CD4-positive, CD25-positive, alpha-beta regulatory T cell (primary cell): ENCODE results near the gene NBEA. TPM values are rescaled to one million over a fixed set of nuclear protein-coding genes. Genes with fewer than 3 reads are reported as not detected.
A peak's percentile ranks its signal among the peaks of the same experiment; 100 is the strongest.

Experiments used
- ATAC-seq, 2 donors: fragments of 150-1000 bp; cut with Tn5 transposase; one replicate each; pipeline ENCODE4 v1.10.0; 2021; ENCODE audit warnings: low read depth in 2 of 2, moderate number of reproducible peaks in 2 of 2, moderate library complexity in 1 of 2
- DNase-seq, 3 donors: peaks; one replicate each; pipeline versions ENCODE4 v3.0.0 to v3.0.0-alpha.2; 2012 to 2022; ENCODE audit warnings: mixed read lengths in 1 of 3
- H3K27ac ChIP-seq: one replicate; pipeline ENCODE4 v1.7.0; 2013; ENCODE audit warnings: mild to moderate bottlenecking, low read length; ENCODE audit not compliant: insufficient read depth, poor library complexity, severe bottlenecking
- H3K27me3 ChIP-seq: one replicate; pipeline ENCODE4 v1.7.0; 2013; ENCODE audit warnings: low read length; ENCODE audit not compliant: control insufficient read depth, insufficient read depth
- H3K36me3 ChIP-seq: one replicate; pipeline ENCODE4 v1.7.0; 2013; ENCODE audit warnings: mild to moderate bottlenecking, low read length, moderate library complexity; ENCODE audit not compliant: control insufficient read depth, insufficient read depth
- H3K4me1 ChIP-seq: 2 replicates; pipeline ENCODE4 v1.7.0; 2013; ENCODE audit warnings: mild to moderate bottlenecking, low read length; ENCODE audit not compliant: insufficient read depth, control insufficient read depth, poor library complexity, severe bottlenecking
- H3K4me3 ChIP-seq: one replicate; pipeline ENCODE4 v1.7.0; 2013; ENCODE audit warnings: low read depth, mild to moderate bottlenecking, low read length, moderate library complexity
- H3K9me3 ChIP-seq, 2 experiments: 1 replicate in 1 of 2; 2 replicates in 1 of 2; pipeline ENCODE4 v1.7.0; 2013; ENCODE audit warnings: low read length in 2 of 2, mild to moderate bottlenecking in 1 of 2, moderate library complexity in 1 of 2; ENCODE audit not compliant: control insufficient read depth in 2 of 2
- H3K27ac Mint-ChIP-seq, 3 donors: one replicate each; pipeline ENCODE4 v1.8.0; 2020 to 2022; ENCODE audit warnings: mild to moderate bottlenecking in 3 of 3, mixed read lengths in 3 of 3, moderate library complexity in 2 of 3
- H3K27me3 Mint-ChIP-seq: one replicate; pipeline ENCODE4 v1.8.0; 2022; ENCODE audit warnings: mild to moderate bottlenecking, mixed read lengths
- H3K36me3 Mint-ChIP-seq: one replicate; pipeline ENCODE4 v1.8.0; 2020; ENCODE audit warnings: mixed read lengths
- H3K4me1 Mint-ChIP-seq, 4 donors: one replicate each; pipeline ENCODE4 v1.8.0; 2020 to 2022; ENCODE audit warnings: mixed read lengths in 4 of 4, mild to moderate bottlenecking in 1 of 4
- H3K4me3 Mint-ChIP-seq, 4 donors: one replicate each; pipeline ENCODE4 v1.8.0; 2020 to 2022; ENCODE audit warnings: mild to moderate bottlenecking in 4 of 4, mixed read lengths in 4 of 4, moderate library complexity in 3 of 4
- H3K9me3 Mint-ChIP-seq, 7 donors: one replicate each; pipeline ENCODE4 v1.8.0; 2020 to 2022; ENCODE audit warnings: mixed read lengths in 7 of 7, mild to moderate bottlenecking in 3 of 7, moderate library complexity in 2 of 7
- polyA plus RNA-seq, 4 donors: library from polyadenylated mRNA; unstranded; fragments of 300-500 nt; fragmentation: Illumina TruSeq; gene quantifications; one replicate each; pipeline ENCODE4 v1.2.3, GENCODE V29; 2021
- total RNA-seq: library from RNA; stranded (reverse); gene quantifications from one replicate; pipeline ENCODE4 v1.2.3, GENCODE V29; 2022

Gene NBEA
- total and polyA plus RNA-seq, 5 donors from 2014 or later, result 0.02 to 1.1 (median 0.30) TPM

DNA sequence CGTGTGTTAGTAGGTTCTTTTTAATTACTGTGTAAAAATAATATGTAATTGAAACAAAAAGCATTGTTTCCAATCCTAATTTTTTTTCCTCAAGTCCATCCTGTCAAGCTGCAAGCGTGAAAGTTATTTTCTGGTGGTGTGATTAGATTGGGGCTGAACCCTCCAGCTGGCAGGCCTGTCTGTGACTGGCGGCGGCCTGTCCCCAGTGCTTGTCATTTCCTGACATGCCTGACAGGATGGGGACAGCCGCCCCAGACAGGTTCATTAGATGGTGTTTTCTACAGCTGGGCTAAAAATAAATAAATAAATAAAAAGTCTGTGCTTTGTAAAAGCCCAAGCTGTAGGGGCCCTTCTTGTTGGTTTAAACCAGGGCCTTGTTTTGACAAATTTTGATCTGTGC lies 588.1 kb downstream of the NBEA start:
- Mint-ChIP-seq H3K4me3 (no peak overlapping the region), H3K27me3 (no peaks in the 10 kb centered on the region), H3K4me1 (no peaks in the 10 kb centered on the region)

GRCh38 chr13:35530581-35530980 lies 588.5 kb downstream of the NBEA start:
- DNase-seq (no peak), ATAC-seq (no peak)
- Mint-ChIP-seq H3K9me3 (peaks cover 0 to 5% (median 2%) of the 10 kb centered on the region in 7 donors), H3K36me3 (no peaks in the 10 kb centered on the region), H3K27me3 (no peaks in the 10 kb centered on the region), H3K27ac (no peak overlapping the region), H3K4me1 (no peaks in the 10 kb centered on the region), H3K4me3 (no peak overlapping the region)
- H3K27ac ChIP-seq, result no peak overlapping the region
- no peaks in the 10 kb centered on the region for H3K4me1 ChIP-seq
- H3K36me3 ChIP-seq, result no peaks in the 10 kb centered on the region
- no peaks in the 10 kb centered on the region for H3K27me3 ChIP-seq
- no peak overlapping the region for H3K4me3 ChIP-seq
- no peaks in the 10 kb centered on the region for H3K9me3 ChIP-seq

More for the DNA sequence above, 588.1 kb downstream of the NBEA start:
- Mint-ChIP-seq H3K36me3 (no peaks in the 10 kb centered on the region), H3K9me3 (peaks cover 0 to 5% (median 2%) of the 10 kb centered on the region in 7 donors), H3K27ac (no peak overlapping the region)
- Histone ChIP-seq H3K27ac (no peak overlapping the region), H3K9me3 (no peaks in the 10 kb centered on the region), H3K4me3 (no peak overlapping the region), H3K36me3 (no peaks in the 10 kb centered on the region), H3K27me3 (no peaks in the 10 kb centered on the region), H3K4me1 (no peaks in the 10 kb centered on the region)
- ATAC-seq (no peak), DNase-seq (no peak)

- Histone ChIP-seq H3K27me3 (no peaks in the 10 kb centered on the region), H3K4me1 (no peaks in the 10 kb centered on the region), H3K27ac (no peak overlapping the region), H3K36me3 (no peaks in the 10 kb centered on the region), H3K9me3 (no peaks in the 10 kb centered on the region), H3K4me3 (no peak overlapping the region)
- Mint-ChIP-seq H3K4me1 (no peaks in the 10 kb centered on the region), H3K9me3 (peaks cover 0 to 5% (median 2%) of the 10 kb centered on the region in 7 donors), H3K4me3 (no peak overlapping the region), H3K27me3 (no peaks in the 10 kb centered on the region), H3K36me3 (no peaks in the 10 kb centered on the region), H3K27ac (no peak overlapping the region)
- ATAC-seq (no peak), DNase-seq (no peak)
These were observed 589.5 kb downstream of the NBEA start for GRCh38 chr13:35531526-35531925.

GRCh38 chr13:35534343-35534742 lies 592.3 kb downstream of the NBEA start:
- Histone ChIP-seq H3K4me1 (no peaks in the 10 kb centered on the region), H3K36me3 (no peaks in the 10 kb centered on the region), H3K27ac (no peak overlapping the region), H3K9me3 (no peaks in the 10 kb centered on the region), H3K27me3 (no peaks in the 10 kb centered on the region), H3K4me3 (no peak overlapping the region)
- DNase-seq (no peak), ATAC-seq (no peak)
- no peak overlapping the region for H3K4me3 Mint-ChIP-seq
- H3K4me1 Mint-ChIP-seq, result no peaks in the 10 kb centered on the region
- H3K27me3 Mint-ChIP-seq, result no peaks in the 10 kb centered on the region
- H3K36me3 Mint-ChIP-seq, result no peaks in the 10 kb centered on the region
- no peak overlapping the region for H3K27ac Mint-ChIP-seq
- peaks cover 0 to 3% (median 1%) of the 10 kb centered on the region in 7 donors for H3K9me3 Mint-ChIP-seq

DNA sequence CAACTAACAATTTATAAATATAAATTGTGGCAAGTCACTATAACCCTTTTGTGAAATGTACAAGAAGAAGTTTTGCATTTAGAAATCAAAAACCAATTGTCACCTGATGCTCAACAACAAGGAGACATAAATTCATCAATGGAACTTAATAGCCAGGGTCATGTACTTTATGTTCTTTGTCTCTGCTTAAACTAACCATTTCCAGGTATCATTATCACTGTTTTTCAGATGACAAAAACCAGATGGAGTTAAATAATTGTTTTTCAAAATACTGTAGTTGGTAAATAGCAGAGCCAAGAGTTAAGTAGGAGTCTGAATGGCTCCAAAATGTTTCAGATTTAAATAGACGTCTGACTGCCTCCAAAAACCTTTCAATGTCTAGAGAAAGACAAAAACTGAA lies 606.7 kb downstream of the NBEA start:
- Mint-ChIP-seq H3K9me3 (peaks cover 0 to 6% (median 0%) of the 10 kb centered on the region in 7 donors), H3K4me3 (no peak overlapping the region), H3K27me3 (no peaks in the 10 kb centered on the region), H3K36me3 (peaks cover 6% of the 10 kb centered on the region), H3K27ac (no peak overlapping the region), H3K4me1 (no peaks in the 10 kb centered on the region)
- no peaks in the 10 kb centered on the region for H3K9me3 ChIP-seq
- no peaks in the 10 kb centered on the region for H3K4me1 ChIP-seq
- DNase-seq, result no peak
- no peak overlapping the region for H3K27ac ChIP-seq
- no peak for ATAC-seq
- no peaks in the 10 kb centered on the region for H3K27me3 ChIP-seq
- no peak overlapping the region for H3K4me3 ChIP-seq
- H3K36me3 ChIP-seq, result no peaks in the 10 kb centered on the region

GRCh38 chr13:35549481-35549880 lies 607.4 kb downstream of the NBEA start:
- no peak overlapping the region for H3K4me3 ChIP-seq
- no peak overlapping the region for H3K27ac Mint-ChIP-seq
- no peaks in the 10 kb centered on the region for H3K27me3 Mint-ChIP-seq
- ATAC-seq (no peak), DNase-seq (peak in 1 of 3 donors; percentile 5)
- no peaks in the 10 kb centered on the region for H3K9me3 ChIP-seq
- no peaks in the 10 kb centered on the region for H3K4me1 Mint-ChIP-seq
- no peaks in the 10 kb centered on the region for H3K4me1 ChIP-seq
- peaks cover 0 to 6% (median 0%) of the 10 kb centered on the region in 7 donors for H3K9me3 Mint-ChIP-seq
- H3K27me3 ChIP-seq, result no peaks in the 10 kb centered on the region
- H3K4me3 Mint-ChIP-seq, result no peak overlapping the region
- peaks cover 6% of the 10 kb centered on the region for H3K36me3 Mint-ChIP-seq
- H3K36me3 ChIP-seq, result no peaks in the 10 kb centered on the region
- no peak overlapping the region for H3K27ac ChIP-seq

- Mint-ChIP-seq H3K9me3 (peaks cover 0 to 1% (median 0%) of the 10 kb centered on the region in 7 donors), H3K36me3 (no peaks in the 10 kb centered on the region), H3K27me3 (no peaks in the 10 kb centered on the region), H3K4me1 (no peaks in the 10 kb centered on the region), H3K4me3 (no peak overlapping the region), H3K27ac (no peak overlapping the region)
- Histone ChIP-seq H3K4me1 (no peaks in the 10 kb centered on the region), H3K27ac (no peak overlapping the region), H3K27me3 (no peaks in the 10 kb centered on the region), H3K36me3 (no peaks in the 10 kb centered on the region), H3K9me3 (no peaks in the 10 kb centered on the region), H3K4me3 (no peak overlapping the region)
- DNase-seq (no peak), ATAC-seq (no peak)
These were observed 610.2 kb downstream of the NBEA start for GRCh38 chr13:35552172-35552844.

DNA sequence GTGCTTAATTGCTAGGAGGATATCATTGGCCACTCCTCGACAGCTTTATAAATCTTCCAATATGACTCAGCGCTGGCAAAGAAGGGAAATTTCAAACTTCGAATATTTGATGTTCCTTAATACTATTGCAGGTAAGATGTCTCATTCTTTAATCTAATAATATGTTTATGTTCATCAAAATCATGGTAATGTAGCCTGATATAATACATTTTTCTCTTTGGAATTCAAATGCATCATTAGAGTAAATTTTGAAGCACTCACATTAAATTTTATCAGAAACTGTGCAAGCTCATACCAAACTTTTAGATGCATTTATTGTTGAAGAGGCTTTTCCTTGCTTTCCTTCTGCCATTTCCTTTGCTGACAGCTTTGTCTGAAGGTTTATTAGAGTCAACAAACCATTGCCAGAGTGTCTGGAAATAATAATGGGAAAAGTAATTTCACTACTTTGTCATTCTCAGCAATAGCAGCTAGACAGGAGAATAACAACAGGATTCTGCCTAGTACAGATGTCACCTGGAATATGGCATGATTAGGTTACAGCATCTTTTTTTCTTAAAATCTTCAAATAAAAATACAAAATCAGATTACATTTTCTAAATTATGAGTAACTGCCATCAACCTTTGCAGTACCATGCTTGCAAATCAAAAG lies 613.0 kb downstream of the NBEA start:
- Histone ChIP-seq H3K27me3 (no peaks in the 10 kb centered on the region), H3K36me3 (no peaks in the 10 kb centered on the region), H3K9me3 (no peaks in the 10 kb centered on the region), H3K4me3 (no peak overlapping the region), H3K4me1 (no peaks in the 10 kb centered on the region), H3K27ac (no peak overlapping the region)
- Mint-ChIP-seq H3K27ac (no peak overlapping the region), H3K27me3 (no peaks in the 10 kb centered on the region), H3K9me3 (no peaks in the 10 kb centered on the region), H3K36me3 (no peaks in the 10 kb centered on the region), H3K4me1 (no peaks in the 10 kb centered on the region), H3K4me3 (no peak overlapping the region)
- ATAC-seq (no peak), DNase-seq (no peak)
